MCF 10A (cell line): ENCODE results near the gene LRFN3. TPM values are rescaled to one million over a fixed set of nuclear protein-coding genes. Genes with fewer than 3 reads are reported as not detected.

Source experiments
- BruUV-seq: library from RNA; stranded (reverse); fragments of 400-500 nt; replicated peaks from 2 replicates; lab custom pipeline; 2021; lab: Mats Ljungman, UMichigan
- CTCF ChIA-PET: fragments of 300-600 bp; sonication (Branson Sonifier 250); formaldehyde crosslinking; extraction: SDS; loops from one replicate; lab custom pipeline; 2021; ENCODE audit warnings: antibody characterized with exemption, inconsistent platforms; lab: Yijun Ruan, JAX
- POLR2A ChIA-PET: fragments of 300-600, 350-650 bp; sonication (Branson Sonifier 250); formaldehyde crosslinking; extraction: SDS; loops from one replicate; lab custom pipeline; 2020; ENCODE audit warnings: antibody characterized with exemption, inconsistent platforms; lab: Yijun Ruan, JAX
- DNase-seq: peaks from one replicate; pipeline ENCODE4 v3.0.0-alpha.2; 2018; ENCODE audit not compliant: unreplicated experiment
- H3K27ac Mint-ChIP-seq: one replicate; pipeline ENCODE4 v1.8.0; 2022; ENCODE audit warnings: mild to moderate bottlenecking, low read depth, mixed read lengths; ENCODE audit not compliant: unreplicated experiment
- H3K27me3 Mint-ChIP-seq: one replicate; pipeline ENCODE4 v1.8.0; 2022; ENCODE audit warnings: mixed read lengths; ENCODE audit not compliant: insufficient read depth, unreplicated experiment
- H3K36me3 Mint-ChIP-seq: one replicate; pipeline ENCODE4 v1.8.0; 2022; ENCODE audit warnings: mild to moderate bottlenecking, moderate library complexity, mixed read lengths; ENCODE audit not compliant: insufficient read depth, unreplicated experiment
- H3K4me1 Mint-ChIP-seq: one replicate; pipeline ENCODE4 v1.8.0; 2022; ENCODE audit warnings: mixed read lengths; ENCODE audit not compliant: insufficient read depth, unreplicated experiment
- H3K4me3 Mint-ChIP-seq: one replicate; pipeline ENCODE4 v1.8.0; 2022; ENCODE audit warnings: mild to moderate bottlenecking, moderate library complexity, mixed read lengths; ENCODE audit not compliant: unreplicated experiment
- H3K9me3 Mint-ChIP-seq: one replicate; pipeline ENCODE4 v1.8.0; 2022; ENCODE audit warnings: mixed read lengths; ENCODE audit not compliant: unreplicated experiment
- intact Hi-C: fragments of 100-400 bp; cut with micrococcal nuclease; formaldehyde crosslinking; loops from 2 replicates; pipeline ENCODE4 v1.14.1; 2022
- total RNA-seq: library from RNA; stranded (reverse); gene quantifications from 2 replicates; pipeline ENCODE4 v1.2.3, GENCODE V29; 2022
- TF ChIP-seq, protein P1 (sequence below): fragments of 200-600 bp; IDR thresholded peaks from one replicate; pipeline ENCODE4 v1.8.0; 2022; ENCODE audit warnings: antibody characterized with exemption, mild to moderate bottlenecking; ENCODE audit not compliant: unreplicated experiment

Gene LRFN3
- total RNA-seq, 1 experiment from 2014 or later = 7.4 TPM

DNA sequence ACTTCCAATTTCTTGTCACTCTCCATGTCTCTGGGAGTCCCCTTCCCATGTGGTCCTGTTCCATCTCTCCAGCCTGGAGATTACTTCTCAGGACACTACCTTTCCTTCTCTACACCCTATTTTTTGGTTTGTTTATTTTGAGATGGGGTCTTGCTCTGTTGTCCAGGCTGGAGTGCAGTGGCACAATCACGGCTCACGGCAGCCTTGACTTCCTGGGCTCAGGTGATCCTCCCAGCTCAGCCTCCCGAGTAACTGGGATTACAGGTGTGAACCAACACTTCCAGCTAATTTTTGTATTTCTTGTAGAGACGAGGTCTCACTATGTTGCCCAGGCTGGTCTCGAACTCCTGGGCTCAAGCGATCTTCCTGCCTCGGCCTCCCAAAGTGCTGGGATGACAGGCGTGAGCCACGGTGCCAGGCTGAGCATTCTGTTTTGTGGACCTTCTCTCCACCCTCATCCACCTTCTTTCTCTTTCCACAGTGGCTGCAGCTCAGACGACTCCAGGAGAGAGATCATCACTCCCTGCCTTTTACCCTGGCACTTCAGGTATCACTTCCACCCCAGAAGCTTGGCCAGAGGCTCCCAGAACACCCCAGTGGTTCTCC lies 33.2 kb upstream of the LRFN3 start:
- TF ChIP-seq, protein P1, sequence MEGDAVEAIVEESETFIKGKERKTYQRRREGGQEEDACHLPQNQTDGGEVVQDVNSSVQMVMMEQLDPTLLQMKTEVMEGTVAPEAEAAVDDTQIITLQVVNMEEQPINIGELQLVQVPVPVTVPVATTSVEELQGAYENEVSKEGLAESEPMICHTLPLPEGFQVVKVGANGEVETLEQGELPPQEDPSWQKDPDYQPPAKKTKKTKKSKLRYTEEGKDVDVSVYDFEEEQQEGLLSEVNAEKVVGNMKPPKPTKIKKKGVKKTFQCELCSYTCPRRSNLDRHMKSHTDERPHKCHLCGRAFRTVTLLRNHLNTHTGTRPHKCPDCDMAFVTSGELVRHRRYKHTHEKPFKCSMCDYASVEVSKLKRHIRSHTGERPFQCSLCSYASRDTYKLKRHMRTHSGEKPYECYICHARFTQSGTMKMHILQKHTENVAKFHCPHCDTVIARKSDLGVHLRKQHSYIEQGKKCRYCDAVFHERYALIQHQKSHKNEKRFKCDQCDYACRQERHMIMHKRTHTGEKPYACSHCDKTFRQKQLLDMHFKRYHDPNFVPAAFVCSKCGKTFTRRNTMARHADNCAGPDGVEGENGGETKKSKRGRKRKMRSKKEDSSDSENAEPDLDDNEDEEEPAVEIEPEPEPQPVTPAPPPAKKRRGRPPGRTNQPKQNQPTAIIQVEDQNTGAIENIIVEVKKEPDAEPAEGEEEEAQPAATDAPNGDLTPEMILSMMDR = no peak
- Mint-ChIP-seq H3K36me3 (no peaks in the 10 kb centered on the region), H3K4me3 (peak overlapping the region; percentile 63), H3K9me3 (no peaks in the 10 kb centered on the region), H3K27ac (peak overlapping the region; percentile 81), H3K4me1 (peaks cover 16% of the 10 kb centered on the region), H3K27me3 (no peaks in the 10 kb centered on the region)
- ChIA-PET POLR2A (interaction anchor here (0.6 to 0.8 kb wide), 2 partner anchors 31 to 162 kb away, joined by 3 read pairs; no protein-coding TSS in a partner anchor), CTCF (interaction anchor here (0.8 kb wide), 1 partner anchor 64 kb away, joined by 4 read pairs; no protein-coding TSS in a partner anchor)
- intact Hi-C loops = no loop called here
- no TSS peak for BruUV-seq
- DNase-seq = no peak

DNA sequence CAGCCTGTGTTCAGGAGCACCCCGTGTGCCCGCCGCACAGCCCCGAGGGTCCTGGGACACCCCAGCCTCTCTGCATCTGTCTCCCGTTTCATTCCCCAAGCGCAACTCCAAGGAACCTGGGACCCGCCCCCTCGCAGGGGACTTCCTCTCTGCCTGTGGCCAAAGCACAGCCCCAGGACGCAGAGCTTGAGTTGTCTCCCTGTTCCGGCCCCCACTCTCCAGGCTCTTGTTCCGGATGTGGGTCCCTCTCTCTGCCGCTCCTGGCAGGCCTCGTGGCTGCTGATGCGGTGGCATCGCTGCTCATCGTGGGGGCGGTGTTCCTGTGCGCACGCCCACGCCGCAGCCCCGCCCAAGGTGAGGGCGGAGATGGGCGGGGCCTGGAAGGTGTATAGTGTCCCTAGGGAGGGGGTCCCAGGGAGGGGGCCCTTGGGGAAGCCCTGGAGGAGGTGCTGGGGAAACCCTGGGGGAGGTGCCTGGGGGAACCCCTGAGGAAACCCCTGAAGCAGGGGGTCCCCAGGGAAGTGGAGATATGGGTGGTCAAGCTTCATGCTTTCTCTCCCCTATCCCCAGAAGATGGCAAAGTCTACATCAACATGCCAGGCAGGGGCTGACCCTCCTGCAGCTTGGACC lies 32.5 kb upstream of the LRFN3 start:
- Mint-ChIP-seq H3K4me3 (peak overlapping the region; percentile 63), H3K27ac (peak overlapping the region; percentile 81), H3K27me3 (no peaks in the 10 kb centered on the region), H3K36me3 (no peaks in the 10 kb centered on the region), H3K4me1 (peaks cover 16% of the 10 kb centered on the region), H3K9me3 (no peaks in the 10 kb centered on the region)
- ChIA-PET CTCF (no interaction called here), POLR2A (interaction anchor here (0.8 kb wide), 1 partner anchor 31 kb away, joined by 3 read pairs; no protein-coding TSS in a partner anchor)
- DNase-seq = peak; percentile 45
- TF ChIP-seq, protein P1 = no peak
- intact Hi-C loops = no loop called here
- BruUV-seq = no TSS peak

DNA sequence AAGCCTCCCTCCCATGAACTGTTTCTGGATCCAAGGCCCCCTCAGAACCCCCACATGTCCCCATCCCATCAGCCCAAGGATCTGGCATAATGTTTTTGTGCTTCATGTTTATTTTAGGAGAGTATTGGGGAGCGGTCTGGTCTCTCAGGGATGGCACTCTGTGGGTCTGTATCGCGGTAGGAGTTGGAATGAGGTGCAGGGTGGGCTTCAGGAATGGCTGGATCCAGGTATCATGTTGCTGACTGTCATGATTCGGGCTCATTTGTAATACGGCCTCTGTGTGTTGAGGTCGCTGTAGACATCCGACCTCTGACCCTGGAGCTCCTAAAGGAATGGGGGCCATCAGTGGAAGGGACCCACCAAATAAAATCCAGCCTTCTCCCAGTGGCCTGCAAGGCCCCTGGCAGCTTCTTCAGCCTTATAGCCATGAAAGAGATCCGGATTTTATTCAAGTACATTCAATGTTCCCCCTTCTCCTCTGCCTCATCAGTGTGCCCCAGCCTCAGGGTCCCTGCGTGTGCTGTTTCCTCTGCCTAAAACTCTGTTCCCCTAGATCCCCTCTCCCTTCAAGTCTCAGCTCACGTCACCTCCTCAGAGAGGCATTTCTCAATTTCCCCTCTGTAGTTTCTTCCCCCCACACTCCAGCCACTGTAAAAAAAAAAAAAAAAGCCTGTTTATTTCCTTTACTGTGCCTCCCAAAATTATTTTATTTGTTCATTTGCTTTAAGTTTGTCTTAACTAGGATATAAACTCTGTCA lies 31.7 kb upstream of the LRFN3 start:
- H3K36me3 Mint-ChIP-seq = no peaks in the 10 kb centered on the region
- peaks cover 16% of the 10 kb centered on the region for H3K4me1 Mint-ChIP-seq
- H3K27me3 Mint-ChIP-seq = no peaks in the 10 kb centered on the region
- CTCF ChIA-PET = interaction anchor here (0.5 kb wide), 1 partner anchor 587 kb away, joined by 3 read pairs; no protein-coding TSS in a partner anchor
- POLR2A ChIA-PET = no interaction called here
- H3K27ac Mint-ChIP-seq = no peak overlapping the region
- H3K9me3 Mint-ChIP-seq = no peaks in the 10 kb centered on the region
- intact Hi-C loops = no loop called here
- TF ChIP-seq, protein P1 = no peak
- DNase-seq = no peak
- BruUV-seq = no TSS peak
- no peak overlapping the region for H3K4me3 Mint-ChIP-seq
